HepG2 (cell line): ENCODE measurements around the gene ADM5. TPM values are rescaled to one million over a fixed set of nuclear protein-coding genes. Genes with fewer than 3 reads are reported as not detected.

Experiments
- ATAC-seq: fragments of 200-7000 bp; cut with Tn5 transposase; 3 replicates; pipeline ENCODE4 v1.9.1; 2020; ENCODE audit warnings: mild to moderate bottlenecking, moderate library complexity
- BruUV-seq: library from RNA; stranded (reverse); fragments of 400-500 nt; replicated peaks from 2 replicates; lab custom pipeline; 2021; lab: Mats Ljungman, UMichigan
- CTCF ChIA-PET: fragments of 300-600 bp; formaldehyde crosslinking; extraction: SDS; loops from one replicate; lab custom pipeline; 2021; ENCODE audit warnings: low total read pairs, inconsistent platforms, low intra/inter-chr PET ratio; lab: Yijun Ruan, JAX
- POLR2A ChIA-PET: fragments of 350-600 bp; sonication (Branson Sonifier 250); formaldehyde crosslinking; loops from one replicate; lab custom pipeline; 2020; ENCODE audit warnings: antibody characterized with exemption, inconsistent platforms; lab: Yijun Ruan, JAX
- DNase-seq: peaks from one replicate; pipeline ENCODE4 v3.0.0-alpha.2; 2015; ENCODE audit warnings: low spot score
- FAIRE-seq: peaks from 3 replicates; lab custom pipeline; 2011; peaks lifted over from hg19 to GRCh38; lab: Jason Lieb, UNC
- H2AFZ ChIP-seq: one replicate; pipeline ENCODE4 v1.6.1; 2011; ENCODE audit warnings: low read length, inconsistent platforms
- H3K27ac ChIP-seq: fragments of 300-600 bp; 3 replicates; pipeline ENCODE4 v1.8.0; 2011; ENCODE audit warnings: mixed run types, mild to moderate bottlenecking, mixed read lengths, low read length, inconsistent platforms; ENCODE audit not compliant: insufficient read depth; ENCODE audit errors: extremely low read length
- H3K27me3 ChIP-seq, 2 experiments: fragments of 200-600 bp in 1 of 2; 2 replicates in 1 of 2; 3 replicates in 1 of 2; pipeline versions ENCODE4 v1.6.0 to v1.8.0; 2011; ENCODE audit warnings: low read length in 2 of 2, mild to moderate bottlenecking in 2 of 2, moderate library complexity in 2 of 2, inconsistent platforms in 1 of 2; ENCODE audit not compliant: insufficient read depth in 2 of 2, control insufficient read depth in 1 of 2
- H3K36me3 ChIP-seq, 2 experiments: fragments of 200-600 bp in 1 of 2; replicated peaks in 1 of 2; 2 replicates in 1 of 2; 3 replicates in 1 of 2; pipeline versions ENCODE4 v1.5.1 to v1.8.0; 2011; ENCODE audit warnings: low read length in 2 of 2, inconsistent platforms in 1 of 2; ENCODE audit not compliant: insufficient read depth in 2 of 2, control insufficient read depth in 1 of 2
- H3K4me1 ChIP-seq: 2 replicates; pipeline ENCODE4 v1.5.1; 2012; ENCODE audit warnings: low read length, inconsistent platforms; ENCODE audit not compliant: insufficient read depth
- H3K4me2 ChIP-seq: 2 replicates; pipeline ENCODE4 v1.6.0; 2011; ENCODE audit warnings: low read depth, low read length, inconsistent platforms
- H3K4me3 ChIP-seq, 3 experiments: fragments of 200-600 bp in 1 of 3; sonication (generic), shearing (Covaris generic) in 1 of 3; replicated peaks in 1 of 3; 2 replicates each; pipeline ENCODE4 v1.5.1; 2011 to 2016; ENCODE audit warnings: low read length in 3 of 3, inconsistent platforms in 2 of 3, low read depth in 2 of 3, mild to moderate bottlenecking in 2 of 3, control low read depth in 1 of 3, mixed read lengths in 1 of 3; ENCODE audit not compliant: insufficient read depth in 1 of 3
- H3K79me2 ChIP-seq: one replicate; pipeline ENCODE4 v1.6.1; 2011; ENCODE audit warnings: low read length, inconsistent platforms; ENCODE audit not compliant: insufficient read depth
- H3K9ac ChIP-seq: 2 replicates; pipeline ENCODE4 v1.6.0; 2011; ENCODE audit warnings: mild to moderate bottlenecking, low read depth, low read length, inconsistent platforms; ENCODE audit not compliant: insufficient read depth
- H3K9me3 ChIP-seq: 2 replicates; pipeline ENCODE4 v1.5.1; 2012; ENCODE audit warnings: mild to moderate bottlenecking, low read length
- H4K20me1 ChIP-seq: 2 replicates; pipeline ENCODE4 v1.6.0; 2011; ENCODE audit warnings: inconsistent platforms, mild to moderate bottlenecking, low read length, moderate library complexity; ENCODE audit not compliant: insufficient read depth
- AKAP8 ChIP-seq: sonication (generic); formaldehyde crosslinking; IDR thresholded peaks from 2 replicates; pipeline ENCODE4 v1.5.1; 2020; ENCODE audit warnings: mild to moderate bottlenecking, missing genetic modification reagents
- FOSL1 ChIP-seq: sonication (generic); formaldehyde crosslinking; IDR thresholded peaks from 2 replicates; pipeline ENCODE4 v1.9.0; 2021; ENCODE audit warnings: missing genetic modification reagents, borderline replicate concordance
- FOXK1 ChIP-seq: sonication (generic); formaldehyde crosslinking; IDR thresholded peaks from 2 replicates; pipeline ENCODE4 v1.4.0; 2020; ENCODE audit warnings: low read depth, missing genetic modification reagents, borderline replicate concordance
- MXI1 ChIP-seq: IDR thresholded peaks from 3 replicates; pipeline ENCODE4 v1.6.1; 2012; ENCODE audit warnings: low read depth, low read length, inconsistent platforms, borderline replicate concordance
- RCOR2 ChIP-seq: IDR thresholded peaks from 2 replicates; pipeline ENCODE4 v1.6.1; 2016; ENCODE audit warnings: missing biosample characterization, missing genetic modification reagents
- SCMH1 ChIP-seq: sonication (generic); formaldehyde crosslinking; IDR thresholded peaks from 2 replicates; pipeline ENCODE4 v1.9.0; 2021; ENCODE audit warnings: missing genetic modification reagents, mild to moderate bottlenecking, borderline replicate concordance
- TAF1 ChIP-seq: sonication (generic); formaldehyde crosslinking; IDR thresholded peaks from 2 replicates; pipeline ENCODE4 v1.4.0; 2020; ENCODE audit warnings: missing genetic modification reagents
- TARDBP ChIP-seq: sonication (generic); formaldehyde crosslinking; IDR thresholded peaks from 2 replicates; pipeline ENCODE4 v1.8.0; 2022; ENCODE audit warnings: mild to moderate bottlenecking, missing genetic modification reagents
- TOPORS ChIP-seq: sonication (generic); formaldehyde crosslinking; IDR thresholded peaks from 2 replicates; pipeline ENCODE4 v1.8.0; 2023; ENCODE audit warnings: mild to moderate bottlenecking, missing genetic modification reagents
- ZNF232 ChIP-seq: sonication (generic); formaldehyde crosslinking; IDR thresholded peaks from 2 replicates; pipeline ENCODE4 v1.4.0; 2020; ENCODE audit warnings: missing genetic modification reagents, borderline replicate concordance
- ZNF317 ChIP-seq: sonication (generic); formaldehyde crosslinking; IDR thresholded peaks from 2 replicates; pipeline ENCODE4 v1.5.0; 2020; ENCODE audit warnings: mild to moderate bottlenecking, missing genetic modification reagents
- ZNF333 ChIP-seq: sonication (generic); formaldehyde crosslinking; IDR thresholded peaks from 2 replicates; pipeline ENCODE4 v1.4.0; 2020; ENCODE audit warnings: mild to moderate bottlenecking, missing genetic modification reagents, borderline replicate concordance
- ZNF383 ChIP-seq: sonication (generic); formaldehyde crosslinking; IDR thresholded peaks from 2 replicates; pipeline ENCODE4 v1.4.0; 2020; ENCODE audit warnings: missing genetic modification reagents, mild to moderate bottlenecking, borderline replicate concordance
- ZNF883 ChIP-seq: sonication (generic); formaldehyde crosslinking; IDR thresholded peaks from 2 replicates; pipeline ENCODE4 v1.5.1; 2020; ENCODE audit warnings: mild to moderate bottlenecking, missing genetic modification reagents; ENCODE audit errors: not compliant biosample characterization
- ZNF891 ChIP-seq: sonication (generic); formaldehyde crosslinking; IDR thresholded peaks from 2 replicates; pipeline ENCODE4 v1.5.0; 2020; ENCODE audit warnings: mild to moderate bottlenecking, missing genetic modification reagents
- WGBS: methylation state at CpG from one replicate; pipeline ENCODE4 v1.1.6; 2017; ENCODE audit warnings: low lambda C conversion rate; 5-methylcytosine and 5-hydroxymethylcytosine counted together
- in situ Hi-C: cut with HindIII; loops from 2 replicates; pipeline ENCODE4 v1.10.0; 2017; ENCODE audit warnings: low pct_unique_long_range_greater_than_20kb; ENCODE audit not compliant: extremely low pct_ligation_motif_present
- intact Hi-C: fragments of 100-400 bp; cut with micrococcal nuclease; formaldehyde crosslinking; loops from one replicate; pipeline ENCODE4 v1.10.0; 2022; ENCODE audit not compliant: unreplicated experiment
- polyA plus RNA-seq, 8 experiments: library from polyadenylated mRNA; depleted of rRNA in 3 of 8; stranded (reverse) in 7 of 8; unstranded in 1 of 8; fragments of >200 nt; fragmentation: Illumina TruSeq in 4 of 8; extraction: Trizol in 4 of 8; gene quantifications; 2 replicates each; pipeline versions ENCODE4 v1.2.1 to v1.2.3, GENCODE V29; 2011 to 2016; ENCODE audit warnings: low read depth in 4 of 8, missing spikeins in 1 of 8, mixed read lengths in 1 of 8; ENCODE audit not compliant: insufficient read depth in 1 of 8
- total RNA-seq, 5 experiments: library from RNA; depleted of rRNA; stranded (reverse); fragments of >200 nt; fragmentation: Illumina TruSeq; extraction: Trizol; gene quantifications; 2 replicates each; pipeline ENCODE4 v1.2.3, GENCODE V29; 2016; ENCODE audit warnings: low read depth in 1 of 5
- TF ChIP-seq, protein P1 (sequence below): sonication (generic); formaldehyde crosslinking; IDR thresholded peaks from 2 replicates; pipeline ENCODE4 v1.8.0; 2022; ENCODE audit warnings: mild to moderate bottlenecking, missing genetic modification reagents, borderline replicate concordance
- TF ChIP-seq, protein P2 (sequence below): sonication (generic); formaldehyde crosslinking; IDR thresholded peaks from 2 replicates; pipeline ENCODE4 v1.8.0; 2022; ENCODE audit warnings: mild to moderate bottlenecking, missing genetic modification reagents; ENCODE audit not compliant: insufficient replicate concordance
- TF ChIP-seq, protein P3 (sequence below): IDR thresholded peaks from 2 replicates; pipeline ENCODE4 v1.6.1; 2012; ENCODE audit warnings: inconsistent platforms

Gene ADM5
- total and polyA plus RNA-seq, 2 of the 13 experiments (the other 11 are each of a cell fraction or from before 2014, with no cell fraction given), result 2.7 to 4.1 TPM

DNA sequence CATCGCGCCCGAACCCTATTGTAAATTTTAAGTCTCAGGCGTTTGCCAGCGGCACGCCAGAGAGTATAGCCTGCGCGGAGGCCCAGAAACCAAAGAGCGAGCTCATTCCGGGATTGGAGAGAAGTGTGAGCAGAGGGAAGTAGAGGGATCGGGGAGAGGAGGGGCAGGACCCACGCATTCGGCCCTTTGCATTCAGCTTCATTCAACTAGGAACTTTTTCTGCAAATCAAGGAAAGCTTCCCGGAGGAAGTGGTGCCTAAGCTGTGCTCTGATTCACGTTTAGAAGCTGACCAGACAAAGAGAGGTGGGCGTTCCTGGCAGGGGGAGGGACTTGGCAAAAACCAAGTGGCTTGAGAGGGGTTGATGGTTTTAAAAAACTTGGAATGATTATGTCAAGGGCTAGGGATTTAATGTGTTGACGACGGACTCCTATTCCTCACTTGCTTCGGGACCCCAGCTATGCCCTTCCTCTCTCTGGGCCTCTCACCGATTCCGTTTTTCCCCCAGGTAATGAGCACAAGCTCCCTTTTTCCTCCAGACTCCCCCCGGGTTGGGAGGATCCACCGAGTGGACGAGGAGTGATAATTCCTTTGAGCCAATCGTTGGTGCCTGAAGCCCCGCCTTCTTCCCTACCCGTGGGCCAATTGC, 13.1 kb upstream of the ADM5 start:
- Histone ChIP-seq H3K27ac (peak overlapping the region; percentile 95), H3K79me2 (peaks cover 37% of the 10 kb centered on the region), H2AFZ (peak overlapping the region; percentile 97), H3K27me3 (no peaks in the 10 kb centered on the region; a peak in 1 of 5 replicates), H3K4me2 (peak overlapping the region; percentile 77), H4K20me1 (peaks cover 32% of the 10 kb centered on the region), H3K36me3 (peaks cover 0 to 8% of the 10 kb centered on the region in 2 experiments; a peak in 3 of 5 replicates), H3K4me3 (peak overlapping the region; percentile 35 to 99 (median 51); a peak in 5 of 6 replicates), H3K4me1 (peaks cover 47% of the 10 kb centered on the region), H3K9ac (peak overlapping the region; percentile 95), H3K9me3 (no peaks in the 10 kb centered on the region)
- peak; percentile 80 for DNase-seq
- ATAC-seq, result 0 out of 3 replicates have a peak, but pooled peaks have one; percentile 4
- CTCF ChIA-PET, result interaction anchor here (0.6 kb wide), 1 partner anchor 33 kb away, joined by 3 read pairs; no protein-coding TSS in a partner anchor
- intact Hi-C loops, result loop anchor here (2.0 to 5.0 kb wide), 2 partner anchors 34 to 95 kb away; partner anchors contain the start of genes NOSIP, PRRG2, RRAS and SCAF1
- BruUV-seq, result TSS peak; percentile 71
- in situ Hi-C loops, result loop anchor here (10.0 kb wide), 1 partner anchor 81 kb away; the partner anchor contains the start of gene PRR12
- WGBS, result 36% methylated on average over 27 of the region's 27 CpGs
- no peak for FAIRE-seq
- POLR2A ChIA-PET, result interaction anchor here (0.6 to 3.8 kb wide), 35 partner anchors 9 to 683 kb away, joined by 3 to 77 read pairs (median 4); partner anchors contain the start of genes ADM5, AKT1S1, AP2A1 and BCL2L12
- TF ChIP-seq SCMH1 (CRISPR knock-in tag) (no peak), ZNF333 (CRISPR knock-in tag) (no peak), AKAP8 (0 out of 2 replicates have a peak, but pooled peaks have one; percentile 53), TARDBP (peak; percentile 37; the same call in 1 of the 2 replicates), ZNF232 (CRISPR knock-in tag) (no peak), ZNF891 (CRISPR knock-in tag) (0 out of 2 replicates have a peak, but pooled peaks have one; percentile 33), ZNF317 (CRISPR knock-in tag) (no peak), FOSL1 (CRISPR knock-in tag) (no peak), ZNF383 (no peak), FOXK1 (CRISPR knock-in tag) (no peak), MXI1 (peak; percentile 40; the same call in 1 of the 3 replicates), RCOR2 (peak; percentile 82), TAF1 (CRISPR knock-in tag) (peak; percentile 56), TOPORS (CRISPR knock-in tag) (0 out of 2 replicates have a peak, but pooled peaks have one; percentile 49), ZNF883 (CRISPR knock-in tag) (no peak)
- TF ChIP-seq, protein P1, sequence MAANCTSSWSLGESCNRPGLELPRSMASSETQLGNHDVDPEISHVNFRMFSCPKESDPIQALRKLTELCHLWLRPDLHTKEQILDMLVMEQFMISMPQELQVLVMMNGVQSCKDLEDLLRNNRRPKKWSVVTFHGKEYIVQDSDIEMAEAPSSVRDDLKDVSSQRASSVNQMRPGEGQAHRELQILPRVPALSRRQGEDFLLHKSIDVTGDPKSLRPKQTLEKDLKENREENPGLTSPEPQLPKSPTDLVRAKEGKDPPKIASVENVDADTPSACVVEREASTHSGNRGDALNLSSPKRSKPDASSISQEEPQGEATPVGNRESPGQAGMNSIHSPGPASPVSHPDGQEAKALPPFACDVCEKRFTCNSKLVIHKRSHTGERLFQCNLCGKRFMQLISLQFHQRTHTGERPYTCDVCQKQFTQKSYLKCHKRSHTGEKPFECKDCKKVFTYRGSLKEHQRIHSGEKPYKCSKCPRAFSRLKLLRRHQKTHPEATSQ (CRISPR knock-in tag), result no peak
- TF ChIP-seq, protein P2, sequence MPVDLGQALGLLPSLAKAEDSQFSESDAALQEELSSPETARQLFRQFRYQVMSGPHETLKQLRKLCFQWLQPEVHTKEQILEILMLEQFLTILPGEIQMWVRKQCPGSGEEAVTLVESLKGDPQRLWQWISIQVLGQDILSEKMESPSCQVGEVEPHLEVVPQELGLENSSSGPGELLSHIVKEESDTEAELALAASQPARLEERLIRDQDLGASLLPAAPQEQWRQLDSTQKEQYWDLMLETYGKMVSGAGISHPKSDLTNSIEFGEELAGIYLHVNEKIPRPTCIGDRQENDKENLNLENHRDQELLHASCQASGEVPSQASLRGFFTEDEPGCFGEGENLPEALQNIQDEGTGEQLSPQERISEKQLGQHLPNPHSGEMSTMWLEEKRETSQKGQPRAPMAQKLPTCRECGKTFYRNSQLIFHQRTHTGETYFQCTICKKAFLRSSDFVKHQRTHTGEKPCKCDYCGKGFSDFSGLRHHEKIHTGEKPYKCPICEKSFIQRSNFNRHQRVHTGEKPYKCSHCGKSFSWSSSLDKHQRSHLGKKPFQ (CRISPR knock-in tag), result no peak
- TF ChIP-seq, protein P3, sequence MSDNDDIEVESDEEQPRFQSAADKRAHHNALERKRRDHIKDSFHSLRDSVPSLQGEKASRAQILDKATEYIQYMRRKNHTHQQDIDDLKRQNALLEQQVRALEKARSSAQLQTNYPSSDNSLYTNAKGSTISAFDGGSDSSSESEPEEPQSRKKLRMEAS, result peak; percentile 60
